Natural killer cell (primary cell): Measurements from ENCODE around the gene DCST1. TPM values are rescaled to one million over a fixed set of nuclear protein-coding genes. Genes with fewer than 3 reads are reported as not detected.

Experiments
- ATAC-seq, 3 donors: fragments of 150-1000 bp in 2 of 3; fragments of 200-7000 bp in 1 of 3; cut with Tn5 transposase; 1 replicate in 1 of 3; 2 replicates in 2 of 3; pipeline ENCODE4 v1.10.0; 2021; ENCODE audit warnings: mild to moderate bottlenecking in 2 of 3, moderate library complexity in 2 of 3
- DNase-seq, 2 donors: peaks; one replicate each; pipeline versions ENCODE4 v3.0.0 to v3.0.0-alpha.2; 2013 to 2021; ENCODE audit warnings: mixed read lengths in 1 of 2
- H3K27ac ChIP-seq: one replicate; pipeline ENCODE4 v1.5.1; 2013; ENCODE audit warnings: mild to moderate bottlenecking, low read length
- H3K27me3 ChIP-seq: one replicate; pipeline ENCODE4 v1.6.1; 2013; ENCODE audit warnings: low read length; ENCODE audit not compliant: control insufficient read depth, insufficient read depth
- H3K36me3 ChIP-seq: one replicate; pipeline ENCODE4 v1.6.1; 2013; ENCODE audit warnings: low read length; ENCODE audit not compliant: control insufficient read depth, insufficient read depth
- H3K4me1 ChIP-seq: one replicate; pipeline ENCODE4 v1.6.1; 2013; ENCODE audit warnings: low read length; ENCODE audit not compliant: control insufficient read depth, insufficient read depth
- H3K4me3 ChIP-seq: one replicate; pipeline ENCODE4 v1.5.1; 2013; ENCODE audit warnings: low read length
- H3K9me3 ChIP-seq: one replicate; pipeline ENCODE4 v1.6.1; 2013; ENCODE audit warnings: low read length; ENCODE audit not compliant: control insufficient read depth, insufficient read depth
- H3K27ac Mint-ChIP-seq, 2 donors: one replicate each; pipeline ENCODE4 v1.8.0; 2022; ENCODE audit warnings: mild to moderate bottlenecking in 2 of 2, mixed read lengths in 2 of 2, moderate library complexity in 1 of 2
- H3K27me3 Mint-ChIP-seq, 2 donors: one replicate each; pipeline ENCODE4 v1.8.0; 2022; ENCODE audit warnings: low read depth in 2 of 2, mixed read lengths in 2 of 2
- H3K36me3 Mint-ChIP-seq: one replicate; pipeline ENCODE4 v1.8.0; 2022; ENCODE audit warnings: mixed read lengths
- H3K4me1 Mint-ChIP-seq, 2 donors: one replicate each; pipeline ENCODE4 v1.8.0; 2022; ENCODE audit warnings: mixed read lengths in 2 of 2
- H3K4me3 Mint-ChIP-seq: one replicate; pipeline ENCODE4 v1.8.0; 2022; ENCODE audit warnings: mild to moderate bottlenecking, moderate library complexity, mixed read lengths
- H3K9me3 Mint-ChIP-seq, 2 donors: one replicate each; pipeline ENCODE4 v1.8.0; 2022; ENCODE audit warnings: mixed read lengths in 2 of 2
- WGBS: methylation state at CpG from one replicate; pipeline ENCODE4 v1.1.7; 2013; ENCODE audit warnings: missing lambda C conversion rate; ENCODE audit not compliant: insufficient coverage; 5-methylcytosine and 5-hydroxymethylcytosine counted together
- intact Hi-C: fragments of 100-400 bp; cut with micrococcal nuclease; formaldehyde crosslinking; loops from one replicate; pipeline ENCODE4 v1.14.2; 2022
- total RNA-seq, 4 donors: library from RNA; stranded (reverse); fragments of 120-200 nt in 1 of 4; gene quantifications; one replicate each; pipeline versions ENCODE4 v1.2.3 to v1.2.4, GENCODE V29; 2013 to 2022
- TF ChIP-seq, protein P1 (sequence below): fragments of 200-600 bp; IDR thresholded peaks from one replicate; pipeline ENCODE4 v1.8.0; 2022; ENCODE audit warnings: antibody characterized with exemption

The DCST1 gene
- total RNA-seq, 3 donors from 2014 or later (not counting 1 experiment from before 2014, with no cell fraction given) = 0.35 to 0.60 TPM; not detected in 1

DNA sequence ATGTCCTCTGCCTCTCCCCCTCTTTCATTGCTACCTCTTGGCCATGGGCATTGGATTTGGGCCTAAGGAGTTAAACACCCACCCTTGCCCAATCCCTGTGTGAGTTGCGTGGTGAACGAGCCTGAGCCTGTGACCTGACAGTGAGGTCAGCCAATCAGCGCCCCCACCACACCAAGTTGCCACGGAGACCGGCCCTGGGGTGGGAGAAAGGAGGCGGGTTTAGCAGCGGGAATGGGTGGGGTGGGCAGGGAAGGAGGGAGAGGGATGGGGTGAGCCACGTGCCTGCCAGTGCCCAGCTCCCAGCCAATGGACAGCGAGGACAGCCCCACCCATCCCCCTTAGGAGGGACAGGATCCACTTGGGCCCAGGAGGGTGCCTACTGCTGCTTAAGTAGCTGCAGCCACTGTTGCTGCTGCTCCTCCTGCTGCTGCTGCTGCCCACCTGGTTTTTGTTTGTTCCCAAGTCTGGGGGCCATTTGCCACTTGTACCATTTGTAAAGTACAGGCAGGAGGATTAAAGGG is 21.5 kb upstream of the DCST1 start:
- ATAC-seq (peak in 1 of 3 donors; percentile 13), DNase-seq (no peak)
- Mint-ChIP-seq H3K27ac (peak overlapping the region; percentile 65 to 81), H3K4me1 (peaks cover 15 to 77% of the 10 kb centered on the region in 2 donors), H3K27me3 (no peaks in the 10 kb centered on the region), H3K9me3 (no peaks in the 10 kb centered on the region), H3K36me3 (no peaks in the 10 kb centered on the region), H3K4me3 (no peak overlapping the region)
- H3K27me3 ChIP-seq = no peaks in the 10 kb centered on the region
- peaks cover 97% of the 10 kb centered on the region for H3K4me1 ChIP-seq
- WGBS = 74% methylated on average over 8 of the region's 9 CpGs
- no peaks in the 10 kb centered on the region for H3K9me3 ChIP-seq
- intact Hi-C loops = no loop called here
- H3K36me3 ChIP-seq = peaks cover 20% of the 10 kb centered on the region
- TF ChIP-seq, protein P1, sequence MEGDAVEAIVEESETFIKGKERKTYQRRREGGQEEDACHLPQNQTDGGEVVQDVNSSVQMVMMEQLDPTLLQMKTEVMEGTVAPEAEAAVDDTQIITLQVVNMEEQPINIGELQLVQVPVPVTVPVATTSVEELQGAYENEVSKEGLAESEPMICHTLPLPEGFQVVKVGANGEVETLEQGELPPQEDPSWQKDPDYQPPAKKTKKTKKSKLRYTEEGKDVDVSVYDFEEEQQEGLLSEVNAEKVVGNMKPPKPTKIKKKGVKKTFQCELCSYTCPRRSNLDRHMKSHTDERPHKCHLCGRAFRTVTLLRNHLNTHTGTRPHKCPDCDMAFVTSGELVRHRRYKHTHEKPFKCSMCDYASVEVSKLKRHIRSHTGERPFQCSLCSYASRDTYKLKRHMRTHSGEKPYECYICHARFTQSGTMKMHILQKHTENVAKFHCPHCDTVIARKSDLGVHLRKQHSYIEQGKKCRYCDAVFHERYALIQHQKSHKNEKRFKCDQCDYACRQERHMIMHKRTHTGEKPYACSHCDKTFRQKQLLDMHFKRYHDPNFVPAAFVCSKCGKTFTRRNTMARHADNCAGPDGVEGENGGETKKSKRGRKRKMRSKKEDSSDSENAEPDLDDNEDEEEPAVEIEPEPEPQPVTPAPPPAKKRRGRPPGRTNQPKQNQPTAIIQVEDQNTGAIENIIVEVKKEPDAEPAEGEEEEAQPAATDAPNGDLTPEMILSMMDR = no peak
- no peak overlapping the region for H3K27ac ChIP-seq
- no peak overlapping the region for H3K4me3 ChIP-seq

DNA sequence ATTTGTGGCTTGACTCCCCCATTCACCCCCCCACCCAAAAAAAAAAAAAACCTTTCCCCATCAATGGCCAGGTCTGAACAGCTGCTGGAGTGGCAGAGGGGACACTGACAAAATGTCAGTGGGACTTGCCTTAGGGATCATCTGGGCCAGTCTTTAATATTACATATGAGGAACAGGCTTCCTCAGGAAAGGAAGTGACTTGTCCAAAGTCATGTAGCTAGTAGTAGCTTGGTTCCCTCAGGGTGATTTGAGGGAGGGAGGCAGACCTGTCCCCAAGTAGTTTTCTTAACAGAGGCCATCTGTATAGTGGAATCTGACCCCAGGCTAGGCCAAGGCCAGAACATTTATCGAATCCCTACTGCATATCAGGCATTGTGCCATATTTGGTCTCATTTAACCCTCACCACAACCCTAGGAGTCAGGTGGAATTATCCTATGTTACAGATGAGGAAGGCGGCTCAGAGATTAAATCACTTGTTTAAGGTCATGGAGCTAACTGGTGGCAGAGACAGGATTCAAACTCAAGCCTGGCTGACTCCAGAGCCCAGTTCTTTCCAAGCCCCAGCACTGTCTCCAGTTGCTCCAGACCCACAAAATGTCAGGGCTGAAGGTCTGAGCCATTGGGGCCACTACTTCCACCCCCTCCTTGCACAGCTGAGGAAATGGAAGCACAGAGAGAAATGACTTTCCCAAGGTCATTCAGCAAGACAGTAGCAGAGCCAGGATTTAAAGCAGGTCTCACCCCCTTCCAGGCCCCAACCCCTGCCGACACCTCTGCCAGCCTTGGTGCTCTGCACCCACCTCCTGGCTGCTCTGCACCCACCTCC is 20.6 kb upstream of the DCST1 start:
- no peak for DNase-seq
- Mint-ChIP-seq H3K27me3 (no peaks in the 10 kb centered on the region), H3K36me3 (no peaks in the 10 kb centered on the region), H3K9me3 (no peaks in the 10 kb centered on the region), H3K27ac (peak overlapping the region; percentile 65 to 81), H3K4me1 (peaks cover 19 to 75% of the 10 kb centered on the region in 2 donors), H3K4me3 (peak overlapping the region; percentile 28)
- no peak for ATAC-seq
- Histone ChIP-seq H3K9me3 (no peaks in the 10 kb centered on the region), H3K27me3 (no peaks in the 10 kb centered on the region), H3K4me3 (no peak overlapping the region), H3K36me3 (peaks cover 20% of the 10 kb centered on the region), H3K27ac (no peak overlapping the region), H3K4me1 (peaks cover 95% of the 10 kb centered on the region)
- intact Hi-C loops = no loop called here
- WGBS = 90% methylated on average over 2 of the region's 3 CpGs
- TF ChIP-seq, protein P1 = no peak

DNA sequence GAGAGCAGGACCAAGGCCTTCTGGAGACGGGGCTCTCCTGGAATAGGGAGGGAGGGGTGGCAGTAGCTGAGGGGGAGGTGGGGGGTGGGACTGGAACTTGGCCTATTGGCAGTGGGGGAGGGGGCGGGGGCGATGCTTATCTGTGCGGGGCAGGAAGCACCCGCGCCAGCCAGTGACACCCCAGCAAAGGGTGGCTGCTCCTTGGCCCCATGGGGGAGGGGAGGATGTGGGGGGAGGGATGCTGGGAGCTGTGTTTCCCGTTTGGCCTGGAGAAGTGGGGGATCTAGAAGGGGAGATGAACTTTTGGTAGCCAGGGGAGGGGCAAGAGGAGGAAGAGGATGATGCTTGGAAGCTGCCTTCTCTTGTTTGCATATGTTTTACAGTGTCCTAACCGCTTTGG is 20.0 kb upstream of the DCST1 start:
- Histone ChIP-seq H3K4me3 (no peak overlapping the region), H3K27ac (peak overlapping the region; percentile 38), H3K36me3 (peaks cover 20% of the 10 kb centered on the region), H3K4me1 (peaks cover 92% of the 10 kb centered on the region), H3K9me3 (no peaks in the 10 kb centered on the region), H3K27me3 (no peaks in the 10 kb centered on the region)
- intact Hi-C loops = no loop called here
- Mint-ChIP-seq H3K4me1 (peaks cover 19 to 70% of the 10 kb centered on the region in 2 donors), H3K9me3 (no peaks in the 10 kb centered on the region), H3K36me3 (no peaks in the 10 kb centered on the region), H3K4me3 (peak overlapping the region; percentile 52), H3K27me3 (no peaks in the 10 kb centered on the region), H3K27ac (peak overlapping the region; percentile 29 to 81)
- DNase-seq (peak in 1 of 2 donors; percentile 63), ATAC-seq (no peak)
- TF ChIP-seq, protein P1 = no peak
- 18% methylated on average over 7 of the region's 8 CpGs for WGBS
